GM18909 (cell line): ENCODE measurements around the gene EVL.
"Not testable (repeated sequence)": the region's sequence is repeated elsewhere in the genome, so short reads cannot be mapped to it uniquely, and the experiment has no call there.

Source experiments
- ATAC-seq: cut with Tn5 transposase; IDR thresholded peaks from one replicate; pipeline ENCODE4 v1.9.1; 2021; ENCODE audit warnings: mild to moderate bottlenecking; ENCODE audit not compliant: unreplicated experiment, poor library complexity

The EVL gene

GRCh38 chr14:100156776-100157175 is 91.6 kb downstream of the EVL start:
- no peak for ATAC-seq

- ATAC-seq: not testable (repeated sequence)
Observed at GRCh38 chr14:100157548-100158232, 92.5 kb downstream of the EVL start.

- no peak for ATAC-seq
Observed at GRCh38 chr14:100158566-100159093, 93.4 kb downstream of the EVL start.

- peak; percentile 46 for ATAC-seq
Observed at GRCh38 chr14:100159094-100159864, 94.1 kb downstream of the EVL start, which contains the start of gene DEGS2. Gene DEGS2, minus strand, starts transcription at chr14:100159645. Its CDS starts 58 bp downstream, at chr14:100159587.

- ATAC-seq: no peak
Observed at GRCh38 chr14:100159865-100160533, 94.8 kb downstream of the EVL start.

GRCh38 chr14:100160534-100160916 is 95.3 kb downstream of the EVL start:
- ATAC-seq: no peak

- ATAC-seq: no peak
Observed at GRCh38 chr14:100165376-100165775, 100.2 kb downstream of the EVL start.

GRCh38 chr14:100165831-100166440 is 100.7 kb downstream of the EVL start:
- ATAC-seq: no peak

- ATAC-seq: no peak
Observed at GRCh38 chr14:100168506-100168905, 103.3 kb downstream of the EVL start.

GRCh38 chr14:100170880-100171279 is 105.7 kb downstream of the EVL start:
- ATAC-seq: no peak

- no peak for ATAC-seq
Observed at GRCh38 chr14:100172811-100173210, 107.6 kb downstream of the EVL start.

- ATAC-seq: no peak
Observed at GRCh38 chr14:100173353-100173752, 108.1 kb downstream of the EVL start.

- no peak for ATAC-seq
Observed at GRCh38 chr14:100176811-100177327, 111.6 kb downstream of the EVL start.

GRCh38 chr14:100178691-100179090 is 113.5 kb downstream of the EVL start:
- no peak for ATAC-seq

- not testable (repeated sequence) for ATAC-seq
Observed at GRCh38 chr14:100180671-100181070, 115.4 kb downstream of the EVL start.

- not testable (repeated sequence) for ATAC-seq
Observed at GRCh38 chr14:100181876-100182551, 116.8 kb downstream of the EVL start.

GRCh38 chr14:100187247-100187833 is 122.1 kb downstream of the EVL start:
- no peak for ATAC-seq

GRCh38 chr14:100188392-100189030 is 123.3 kb downstream of the EVL start:
- ATAC-seq: no peak

GRCh38 chr14:100190126-100190525 is 124.9 kb downstream of the EVL start:
- no peak for ATAC-seq
